Hematopoietic multipotent progenitor cell treated with erythropoietin and hydrocortisone succinate and interleukin-3 and kit ligand, for 6 days (in vitro differentiated cells): Measurements from ENCODE around the gene SRP68.
"Not testable (repeated sequence)": the region's sequence is repeated elsewhere in the genome, so short reads cannot be mapped to it uniquely, and the experiment has no call there.

Experiments used
- DNase-seq: peaks from one replicate; pipeline ENCODE4 v3.0.0-alpha.2; 2015

Gene SRP68

DNA sequence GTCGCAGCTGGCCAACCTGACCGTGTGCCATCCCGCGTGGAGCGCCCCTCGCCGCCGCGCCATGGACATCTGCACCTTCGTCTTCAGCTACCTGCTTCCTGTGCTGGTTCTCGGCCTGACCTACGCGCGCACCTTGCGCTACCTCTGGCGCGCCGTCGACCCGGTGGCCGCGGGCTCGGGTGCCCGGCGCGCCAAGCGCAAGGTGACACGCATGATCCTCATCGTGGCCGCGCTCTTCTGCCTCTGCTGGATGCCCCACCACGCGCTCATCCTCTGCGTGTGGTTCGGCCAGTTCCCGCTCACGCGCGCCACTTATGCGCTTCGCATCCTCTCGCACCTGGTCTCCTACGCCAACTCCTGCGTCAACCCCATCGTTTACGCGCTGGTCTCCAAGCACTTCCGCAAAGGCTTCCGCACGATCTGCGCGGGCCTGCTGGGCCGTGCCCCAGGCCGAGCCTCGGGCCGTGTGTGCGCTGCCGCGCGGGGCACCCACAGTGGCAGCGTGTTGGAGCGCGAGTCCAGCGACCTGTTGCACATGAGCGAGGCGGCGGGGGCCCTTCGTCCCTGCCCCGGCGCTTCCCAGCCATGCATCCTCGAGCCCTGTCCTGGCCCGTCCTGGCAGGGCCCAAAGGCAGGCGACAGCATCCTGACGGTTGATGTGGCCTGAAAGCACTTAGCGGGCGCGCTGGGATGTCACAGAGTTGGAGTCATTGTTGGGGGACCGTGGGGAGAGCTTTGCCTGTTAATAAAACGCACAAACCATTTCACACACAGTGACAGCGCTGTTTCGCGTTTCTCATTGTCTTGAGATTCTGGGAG, 4.7 kb upstream of the SRP68 start:
- peak; percentile 35 for DNase-seq

DNA sequence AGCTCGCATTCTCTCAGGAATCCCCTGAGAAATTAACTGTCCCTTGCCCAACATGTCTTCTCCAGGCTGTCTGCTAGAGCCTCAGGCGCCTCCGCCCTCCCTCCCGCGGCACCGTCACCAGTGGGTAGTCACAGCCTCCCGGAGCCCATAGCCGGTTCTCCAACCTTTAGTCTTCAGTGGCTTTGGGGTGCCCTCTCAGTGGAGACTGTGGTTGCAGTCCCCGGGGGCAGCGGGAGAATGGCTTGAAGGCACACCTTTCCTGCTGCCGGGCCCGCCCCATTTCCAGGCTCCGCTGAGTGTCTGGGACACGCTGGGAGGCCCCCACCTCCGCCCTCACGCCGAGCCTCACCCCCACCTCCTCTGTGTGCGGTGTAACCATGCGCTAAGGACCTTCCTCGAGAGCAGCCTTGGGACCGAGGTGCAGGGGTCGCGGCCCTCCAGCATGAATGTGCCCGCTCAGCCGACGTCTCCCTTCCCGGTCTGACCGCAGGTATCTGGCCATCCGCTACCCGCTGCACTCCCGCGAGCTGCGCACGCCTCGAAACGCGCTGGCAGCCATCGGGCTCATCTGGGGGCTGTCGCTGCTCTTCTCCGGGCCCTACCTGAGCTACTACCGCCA, 3.9 kb upstream of the SRP68 start:
- DNase-seq, result no peak

DNA sequence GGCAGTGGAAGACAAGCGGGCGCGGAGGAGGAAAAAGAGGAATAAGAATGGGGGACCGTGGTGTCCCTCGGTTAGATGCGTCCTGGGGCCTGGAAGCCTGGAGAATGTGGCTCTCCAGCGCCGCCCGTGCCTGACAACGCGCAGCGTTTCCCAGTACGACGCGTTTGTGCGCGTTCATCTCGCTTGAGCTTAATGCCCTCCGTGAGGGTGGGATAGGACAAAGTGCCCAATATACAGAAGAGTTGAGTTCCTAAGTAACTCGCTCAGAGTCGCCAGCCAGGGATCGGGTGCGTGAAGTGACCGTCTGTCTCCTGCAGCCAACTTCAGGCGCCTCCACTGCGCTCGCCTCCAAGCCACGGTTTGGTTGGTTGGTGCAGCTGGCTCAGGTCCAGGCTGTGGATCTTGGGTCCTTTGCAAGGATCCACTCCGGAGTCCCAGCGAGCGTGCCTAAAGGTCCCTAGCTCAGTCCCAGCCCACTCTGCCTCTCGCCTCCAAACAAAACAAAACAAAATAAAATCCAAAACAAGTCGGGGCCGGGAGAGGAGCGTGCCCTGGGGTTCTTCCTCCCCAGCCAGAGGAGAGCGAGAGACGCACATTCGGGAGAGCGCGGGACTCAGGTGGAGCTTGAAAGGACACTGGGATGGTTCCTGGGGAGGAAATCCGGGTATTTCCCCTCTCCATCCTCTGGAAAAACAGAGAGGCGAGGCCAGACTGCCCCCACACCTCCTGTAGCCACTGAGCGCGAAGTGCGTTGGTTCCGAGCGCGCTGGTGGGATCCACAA, 3.2 kb upstream of the SRP68 start:
- peak; percentile 64 for DNase-seq

DNA sequence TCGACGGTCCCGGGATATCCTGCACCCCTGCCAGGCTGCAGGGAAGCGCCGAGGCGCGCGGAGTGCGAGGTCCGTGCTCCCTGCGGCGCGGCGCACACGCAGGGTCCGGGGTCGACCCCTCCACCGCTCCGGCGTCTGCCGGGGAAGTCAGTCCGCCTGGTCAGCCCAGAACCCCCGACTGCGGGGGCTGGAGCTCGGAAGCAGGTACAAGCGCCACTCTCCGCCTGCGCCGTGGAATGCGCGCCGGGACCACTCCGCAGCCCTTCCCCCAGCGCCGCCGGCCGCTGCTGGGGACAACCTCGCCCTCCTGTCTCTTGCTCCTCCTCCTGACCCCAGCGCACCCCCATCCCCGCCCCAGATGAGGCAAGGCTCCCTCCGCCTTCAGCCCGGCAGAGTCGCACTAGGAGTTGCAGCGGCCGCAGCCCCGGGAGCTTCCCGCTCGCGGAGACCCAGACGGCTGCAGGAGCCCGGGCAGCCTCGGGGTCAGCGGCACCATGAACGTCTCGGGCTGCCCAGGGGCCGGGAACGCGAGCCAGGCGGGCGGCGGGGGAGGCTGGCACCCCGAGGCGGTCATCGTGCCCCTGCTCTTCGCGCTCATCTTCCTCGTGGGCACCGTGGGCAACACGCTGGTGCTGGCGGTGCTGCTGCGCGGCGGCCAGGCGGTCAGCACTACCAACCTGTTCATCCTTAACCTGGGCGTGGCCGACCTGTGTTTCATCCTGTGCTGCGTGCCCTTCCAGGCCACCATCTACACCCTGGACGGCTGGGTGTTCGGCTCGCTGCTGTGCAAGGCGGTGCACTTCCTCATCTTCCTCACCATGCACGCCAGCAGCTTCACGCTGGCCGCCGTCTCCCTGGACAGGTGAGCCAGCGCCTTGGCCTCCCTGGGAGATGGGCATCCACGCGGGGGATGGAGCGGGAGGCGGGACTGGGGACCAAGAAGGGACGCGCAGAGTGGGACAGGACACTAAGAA, 2.4 kb upstream of the SRP68 start, which contains the start of gene GALR2:
Gene GALR2, plus strand, starts transcription at position 392 of the 974 bp plus-strand sequence. Its CDS starts 103 bp downstream, at position 495.
- peak; percentile 52 for DNase-seq

- DNase-seq, result no peak
These were observed 678 bp downstream of the SRP68 start for GRCh38 chr17:76071531-76072147.

DNA sequence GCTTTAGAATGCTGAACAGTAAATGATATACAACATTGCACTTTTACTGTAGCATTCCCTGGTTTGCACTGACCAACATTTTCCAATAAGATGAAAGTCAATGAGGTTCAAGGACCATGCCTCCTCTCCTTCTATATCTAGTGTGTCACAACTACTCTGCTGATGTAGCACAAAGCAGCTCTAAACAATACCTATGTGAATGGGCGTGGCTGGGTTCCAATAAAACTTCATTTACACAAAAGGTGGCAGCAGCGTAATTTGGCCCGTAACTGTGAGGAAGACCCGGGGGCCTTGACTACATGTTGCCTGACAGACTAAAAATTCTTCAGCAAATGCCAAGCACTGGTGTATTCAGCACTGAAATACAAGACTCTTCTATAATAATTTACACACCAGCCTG, 6.5 kb downstream of the SRP68 start:
- no peak for DNase-seq

- DNase-seq, result no peak
These were observed 8.3 kb downstream of the SRP68 start for GRCh38 chr17:76063875-76064546.

DNA sequence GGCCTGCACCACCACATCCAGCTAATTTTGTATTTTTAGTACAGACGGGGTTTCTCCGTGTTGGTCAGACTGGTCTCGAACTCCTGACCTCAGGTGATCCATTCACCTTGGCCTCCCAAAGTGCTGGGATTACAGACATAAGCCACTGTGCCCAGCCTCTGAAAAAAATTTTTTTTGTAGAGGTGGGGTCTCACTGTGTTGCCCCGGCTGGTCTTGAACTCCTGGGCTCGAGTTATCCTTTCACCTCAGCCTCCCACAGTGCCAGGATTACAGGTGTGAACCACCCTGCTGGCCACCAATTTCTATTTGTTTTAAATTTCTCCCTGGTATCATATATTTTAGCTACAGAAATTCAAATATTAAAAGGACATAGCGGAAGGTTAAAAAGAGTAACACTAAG, 14.1 kb downstream of the SRP68 start:
- DNase-seq, result not testable (repeated sequence)

GRCh38 chr17:76056882-76057281, 15.4 kb downstream of the SRP68 start:
- DNase-seq, result no peak

DNA sequence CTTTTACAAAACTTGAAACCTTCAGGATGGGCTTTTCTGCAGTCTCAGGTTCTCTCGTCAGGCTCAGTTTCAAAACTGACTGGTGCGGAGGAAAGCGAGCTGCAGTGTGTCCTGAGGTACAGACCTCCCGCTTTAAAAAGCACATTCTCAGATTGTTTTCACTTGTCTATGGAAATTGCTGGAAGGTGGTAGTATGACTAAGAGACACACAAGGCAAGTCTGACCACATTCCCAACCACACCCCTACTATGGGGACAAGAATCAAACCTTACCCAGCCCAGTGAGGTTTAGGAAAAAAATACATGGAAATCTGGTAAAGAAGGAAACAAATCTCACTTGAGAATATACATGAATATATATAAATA, 18.2 kb downstream of the SRP68 start:
- DNase-seq, result no peak

DNA sequence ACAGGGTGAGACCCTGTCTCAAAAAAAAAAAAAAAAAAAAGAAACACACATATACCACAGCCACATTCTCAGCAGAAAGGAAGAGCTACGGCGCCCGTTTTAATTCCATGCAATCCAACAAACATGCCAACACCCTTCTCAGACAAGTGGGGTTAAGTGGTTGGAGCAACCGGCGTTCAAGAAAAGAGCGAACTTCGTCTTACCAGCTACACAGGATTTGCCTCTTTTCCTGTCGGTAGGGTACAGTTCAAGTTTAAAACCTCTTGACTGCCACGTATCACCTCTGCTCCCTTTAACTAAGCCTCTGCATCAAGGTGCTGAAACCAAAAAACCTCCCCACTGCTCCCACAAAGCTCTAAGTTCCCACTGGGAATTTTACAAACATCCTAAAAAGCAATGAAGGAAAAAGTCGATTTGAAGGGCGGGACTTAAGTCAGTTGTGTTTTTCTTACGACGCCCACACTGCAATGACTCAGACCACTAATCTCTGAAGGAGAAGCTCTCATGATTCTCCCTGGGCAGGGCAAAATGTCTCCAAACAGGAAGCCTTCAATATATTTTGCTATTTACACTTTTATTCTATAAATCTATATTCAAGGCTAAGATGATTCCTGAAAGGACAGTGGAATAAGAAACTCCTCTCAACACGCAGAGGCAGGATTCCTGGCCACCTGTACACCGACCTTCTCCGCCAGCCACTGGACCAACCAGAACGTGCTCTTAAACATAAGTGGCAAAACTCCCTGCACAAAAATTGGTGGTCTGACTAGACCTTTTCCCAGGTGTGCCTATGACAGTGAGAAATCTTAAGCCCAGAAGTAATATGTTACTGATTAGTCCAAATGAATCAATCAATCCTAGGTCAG, 18.8 kb downstream of the SRP68 start:
- DNase-seq, result peak; percentile 45

DNA sequence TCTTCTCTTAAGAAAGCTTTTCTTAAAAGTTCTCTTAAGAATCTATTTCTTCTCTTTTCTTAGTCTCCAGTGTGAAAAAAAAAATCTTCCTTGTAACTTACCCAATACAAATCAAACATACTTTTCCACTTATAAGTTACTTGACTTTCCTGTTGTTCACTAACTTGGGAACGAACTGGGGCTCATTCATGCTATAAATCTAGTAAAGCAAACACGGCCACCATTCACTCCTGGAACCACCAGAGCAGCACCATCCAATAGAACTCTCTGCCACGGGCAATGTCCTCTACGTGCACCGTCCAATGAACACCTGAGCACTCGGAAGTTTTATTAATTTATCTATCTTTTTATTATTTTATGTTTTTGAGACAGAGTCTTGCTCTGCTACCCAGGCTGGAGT, 20.8 kb downstream of the SRP68 start:
- no peak for DNase-seq

DNA sequence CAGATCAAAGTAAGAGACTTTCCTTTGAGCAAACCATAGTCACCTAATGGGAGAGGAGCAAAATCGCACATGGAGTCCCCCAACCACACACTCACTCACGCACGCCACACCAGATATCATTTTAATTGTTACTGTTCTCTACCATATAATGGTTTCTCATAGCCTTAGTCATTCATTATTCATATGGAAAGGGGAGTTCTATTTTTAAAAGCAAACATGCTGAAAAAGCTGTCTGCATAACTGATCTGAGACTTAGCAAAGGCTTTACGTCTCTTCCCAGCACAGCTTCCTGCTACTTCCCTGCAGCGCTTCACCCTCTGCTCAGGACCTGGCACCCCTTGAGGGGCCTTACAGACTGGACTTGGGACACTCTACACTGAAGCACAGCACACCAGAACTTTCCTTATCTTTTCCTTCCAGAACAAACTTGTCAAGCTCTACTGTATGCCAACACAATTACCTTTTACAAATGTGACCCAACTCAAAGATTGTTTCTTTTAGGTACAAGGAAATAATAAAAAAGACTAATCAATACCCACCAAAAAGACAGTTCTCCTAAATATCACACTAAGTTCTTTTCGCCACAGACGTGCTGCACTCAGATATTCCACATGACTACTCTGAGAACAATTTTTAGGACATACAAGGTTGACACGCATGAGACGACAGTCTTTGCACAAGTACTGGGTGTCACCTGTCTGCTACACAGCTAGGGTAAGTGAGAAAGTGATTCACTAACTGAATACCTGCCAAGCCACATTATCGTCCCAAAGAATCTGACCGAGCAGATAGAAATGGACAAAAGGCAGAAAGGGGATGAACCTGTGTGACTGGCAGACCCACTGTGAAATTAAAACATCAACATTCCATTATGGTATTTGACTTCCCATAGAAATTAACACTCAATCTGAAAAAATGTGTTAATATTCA, 21.5 kb downstream of the SRP68 start:
- no peak for DNase-seq

GRCh38 chr17:76049836-76050537, 22.3 kb downstream of the SRP68 start:
- no peak for DNase-seq

GRCh38 chr17:76049239-76049638, 23.1 kb downstream of the SRP68 start:
- no peak for DNase-seq

- no peak for DNase-seq
These were observed 23.6 kb downstream of the SRP68 start for GRCh38 chr17:76048711-76049110.

GRCh38 chr17:76048025-76048605, 24.2 kb downstream of the SRP68 start:
- no peak for DNase-seq

GRCh38 chr17:76046064-76046463, 26.3 kb downstream of the SRP68 start:
- DNase-seq, result no peak
